ENCODE results near the gene AP1G2.

Gene AP1G2

GRCh38 chr14:23538050-23538718 lies 29.4 kb downstream of the AP1G2 start:
- TF ChIP-seq CREB1 (IDR thresholded peaks at IDR 0.05; ENCODE audit: low read depth) (no peak), REST (IDR thresholded peaks at IDR 0.05; ENCODE audit: low read depth) (no peak), EP300 (IDR thresholded peaks at IDR 0.05; ENCODE audit: borderline replicate concordance) (no peak), TAF1 (IDR thresholded peaks at IDR 0.05; ENCODE audit: low read depth) (no peak), CEBPB (IDR thresholded peaks at IDR 0.05) (no peak), TEAD4 (IDR thresholded peaks at IDR 0.05) (no peak), FOXM1 (IDR thresholded peaks at IDR 0.05; ENCODE audit: borderline replicate concordance, low read depth) (no peak), TCF12 (IDR thresholded peaks at IDR 0.05; ENCODE audit: low read depth) (no peak), MAX (IDR thresholded peaks at IDR 0.05) (no peak), YY1 (IDR thresholded peaks at IDR 0.05; ENCODE audit: low read depth) (no peak)

- TF ChIP-seq CEBPB (IDR thresholded peaks at IDR 0.05): no peak
- no peak for TF ChIP-seq TAF1 (IDR thresholded peaks at IDR 0.05; ENCODE audit: low read depth)
- TF ChIP-seq ZBTB7A (IDR thresholded peaks at IDR 0.05; ENCODE audit: low read depth): no peak
- TF ChIP-seq EGR1 (IDR thresholded peaks at IDR 0.05): no peak
- TF ChIP-seq CREB1 (IDR thresholded peaks at IDR 0.05; ENCODE audit: low read depth): no peak
- TF ChIP-seq USF1 (IDR thresholded peaks at IDR 0.05): no peak
- no peak for TF ChIP-seq TCF12 (IDR thresholded peaks at IDR 0.05; ENCODE audit: low read depth)
- no peak for TF ChIP-seq TEAD4 (IDR thresholded peaks at IDR 0.05)
- TF ChIP-seq EP300 (IDR thresholded peaks at IDR 0.05; ENCODE audit: borderline replicate concordance): no peak
- TF ChIP-seq YY1 (IDR thresholded peaks at IDR 0.05; ENCODE audit: low read depth): no peak
- TF ChIP-seq MAX (IDR thresholded peaks at IDR 0.05): no peak
- no peak for TF ChIP-seq NFIC (IDR thresholded peaks at IDR 0.05)
- no peak for TF ChIP-seq REST (IDR thresholded peaks at IDR 0.05; ENCODE audit: low read depth)
- TF ChIP-seq RAD21 (IDR thresholded peaks at IDR 0.05; ENCODE audit: low read depth): no peak
- no peak for TF ChIP-seq FOXM1 (IDR thresholded peaks at IDR 0.05; ENCODE audit: borderline replicate concordance, low read depth)
These were observed 30.1 kb downstream of the AP1G2 start for GRCh38 chr14:23537351-23538049.

- TF ChIP-seq TCF12 (IDR thresholded peaks at IDR 0.05; ENCODE audit: low read depth): no peak
These were observed 31.1 kb downstream of the AP1G2 start for GRCh38 chr14:23536494-23536893.

GRCh38 chr14:23535943-23536342 lies 31.6 kb downstream of the AP1G2 start:
- TF ChIP-seq TAF1 (IDR thresholded peaks at IDR 0.05; ENCODE audit: low read depth): no peak
- no peak for TF ChIP-seq CEBPB (IDR thresholded peaks at IDR 0.05)
- TF ChIP-seq MAX (IDR thresholded peaks at IDR 0.05): no peak
- TF ChIP-seq NFIC (IDR thresholded peaks at IDR 0.05): no peak
- TF ChIP-seq USF1 (IDR thresholded peaks at IDR 0.05): no peak
- TF ChIP-seq TCF12 (IDR thresholded peaks at IDR 0.05; ENCODE audit: low read depth): no peak
- no peak for TF ChIP-seq FOXM1 (IDR thresholded peaks at IDR 0.05; ENCODE audit: borderline replicate concordance, low read depth)
- TF ChIP-seq EGR1 (IDR thresholded peaks at IDR 0.05): no peak
- no peak for TF ChIP-seq REST (IDR thresholded peaks at IDR 0.05; ENCODE audit: low read depth)
- TF ChIP-seq YY1 (IDR thresholded peaks at IDR 0.05; ENCODE audit: low read depth): no peak
- TF ChIP-seq TEAD4 (IDR thresholded peaks at IDR 0.05): no peak
- no peak for TF ChIP-seq CREB1 (IDR thresholded peaks at IDR 0.05; ENCODE audit: low read depth)
- TF ChIP-seq ZBTB7A (IDR thresholded peaks at IDR 0.05; ENCODE audit: low read depth): no peak
- no peak for TF ChIP-seq RAD21 (IDR thresholded peaks at IDR 0.05; ENCODE audit: low read depth)
- no peak for TF ChIP-seq EP300 (IDR thresholded peaks at IDR 0.05; ENCODE audit: borderline replicate concordance)

All from Ishikawa (cell line).